ENCODE measurements around the gene NFIC. TPM values are rescaled to one million over a fixed set of nuclear protein-coding genes. Genes with fewer than 3 reads are reported as not detected.
"Not testable (repeated sequence)": the region's sequence is repeated elsewhere in the genome, so short reads cannot be mapped to it uniquely, and the experiment has no call there.

The NFIC gene
- total RNA-seq, 1 donor from 2014 or later, result 107 TPM

GRCh38 chr19:3491396-3492119 is 125.2 kb downstream of the NFIC start:
- no peak for DNase-seq (ENCODE audit: low read depth)

GRCh38 chr19:3492131-3492839 is 125.9 kb downstream of the NFIC start:
- no peak for DNase-seq (ENCODE audit: low read depth)

- no peak for DNase-seq (ENCODE audit: low read depth)
These were observed 126.5 kb downstream of the NFIC start for GRCh38 chr19:3492919-3493318.

GRCh38 chr19:3493651-3494050 is 127.3 kb downstream of the NFIC start:
- no peak for DNase-seq (ENCODE audit: low read depth)

- no peak for DNase-seq (ENCODE audit: low read depth)
These were observed 127.7 kb downstream of the NFIC start for GRCh38 chr19:3494051-3494450.

GRCh38 chr19:3494559-3494958 is 128.2 kb downstream of the NFIC start:
- no peak for DNase-seq (ENCODE audit: low read depth)

- no peak for DNase-seq (ENCODE audit: low read depth)
These were observed 130.2 kb downstream of the NFIC start for GRCh38 chr19:3496392-3497273.

- DNase-seq (ENCODE audit: low read depth), result peak; percentile 68
These were observed 131.6 kb downstream of the NFIC start for GRCh38 chr19:3497757-3498520.

GRCh38 chr19:3499738-3500428 is 133.5 kb downstream of the NFIC start:
- DNase-seq (ENCODE audit: low read depth), result no peak

- DNase-seq (ENCODE audit: low read depth), result peak; percentile 95
These were observed 134.2 kb downstream of the NFIC start, which contains the start of gene DOHH for GRCh38 chr19:3500429-3501101. Gene DOHH, minus strand, starts transcription at chr19:3500674. Its CDS starts 3,860 bp downstream, at chr19:3496814.

- no peak for DNase-seq (ENCODE audit: low read depth)
These were observed 135.4 kb downstream of the NFIC start for GRCh38 chr19:3501780-3502179.

GRCh38 chr19:3503036-3503572 is 136.7 kb downstream of the NFIC start:
- no peak for DNase-seq (ENCODE audit: low read depth)

- DNase-seq (ENCODE audit: low read depth), result no peak
These were observed 138.4 kb downstream of the NFIC start for GRCh38 chr19:3504735-3505134.

GRCh38 chr19:3505598-3506383 is 139.4 kb downstream of the NFIC start, which contains the start of gene FZR1:
Gene FZR1, plus strand, starts transcription at chr19:3506311. Its CDS starts 16,679 bp downstream, at chr19:3522990.
- peak; percentile 91 for DNase-seq (ENCODE audit: low read depth)

- DNase-seq (ENCODE audit: low read depth), result no peak
These were observed 140.3 kb downstream of the NFIC start for GRCh38 chr19:3506384-3507340.

GRCh38 chr19:3507371-3508120 is 141.2 kb downstream of the NFIC start:
- DNase-seq (ENCODE audit: low read depth), result no peak

GRCh38 chr19:3508121-3508661 is 141.8 kb downstream of the NFIC start:
- DNase-seq (ENCODE audit: low read depth), result not testable (repeated sequence)

Data from renal cortical epithelial cell (primary cell).